ENCODE measurements around the gene RALGPS2.

GRCh38 chr1:178923512-178923911 is 198.5 kb downstream of the RALGPS2 start:
- TF ChIP-seq CTCF (IDR thresholded peaks at IDR 0.05) (no peak), FOXM1 (IDR thresholded peaks at IDR 0.05; ENCODE audit: low read depth) (no peak), MAX (IDR thresholded peaks at IDR 0.05; ENCODE audit: low read depth) (no peak), NRF1 (IDR thresholded peaks at IDR 0.05; ENCODE audit: low read depth, low read length) (no peak), EZH2phosphoT487 (IDR thresholded peaks at IDR 0.05; ENCODE audit: borderline replicate concordance, low read depth) (no peak), SMC3 (IDR thresholded peaks at IDR 0.05; ENCODE audit: low read depth, low read length) (no peak), IRF3 (IDR thresholded peaks at IDR 0.05; ENCODE audit: low read depth, low read length) (no peak), POLR2AphosphoS5 (IDR thresholded peaks at IDR 0.05; ENCODE audit: low read depth, low read length) (no peak), USF1 (IDR thresholded peaks at IDR 0.05; ENCODE audit: borderline replicate concordance, low read depth) (no peak), EP300 (IDR thresholded peaks at IDR 0.05; ENCODE audit: borderline replicate concordance in 1 of 2, low read depth in 1 of 2, low read length in 1 of 2) (no peak), TAF1 (IDR thresholded peaks at IDR 0.05; ENCODE audit: borderline replicate concordance, low read depth, low read length) (no peak), GABPA (IDR thresholded peaks at IDR 0.05; ENCODE audit: low read depth) (no peak), RCOR1 (IDR thresholded peaks at IDR 0.05; ENCODE audit: low read length) (no peak), SIN3A (IDR thresholded peaks at IDR 0.05; ENCODE audit: borderline replicate concordance, low read depth, low read length) (no peak)
